Measurements from ENCODE around the gene CD3E.
A peak's percentile ranks its signal among the peaks of the same experiment; 100 is the strongest.

CD3E gene

DNA sequence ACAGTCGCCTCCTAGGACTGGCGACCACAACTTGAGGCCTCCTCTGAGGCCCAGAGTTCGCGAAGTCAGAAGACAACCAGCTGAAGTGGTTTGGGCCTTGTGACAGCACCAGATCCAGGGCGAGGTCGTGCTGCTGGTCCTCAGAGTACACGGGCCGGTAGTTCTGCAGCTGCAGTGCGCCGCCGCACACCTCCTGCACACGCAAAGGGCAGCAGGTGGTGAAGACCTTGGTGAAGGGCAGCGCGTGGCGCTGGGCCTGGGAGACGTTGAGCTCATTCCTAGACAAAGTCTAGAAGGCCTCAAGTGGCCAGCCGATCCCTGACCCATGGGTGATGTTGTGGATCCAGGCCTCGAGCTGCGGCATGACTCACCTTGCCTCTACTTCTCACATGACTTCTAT, 18.2 kb downstream of the CD3E start:
- DNase-seq, result no peak

DNA sequence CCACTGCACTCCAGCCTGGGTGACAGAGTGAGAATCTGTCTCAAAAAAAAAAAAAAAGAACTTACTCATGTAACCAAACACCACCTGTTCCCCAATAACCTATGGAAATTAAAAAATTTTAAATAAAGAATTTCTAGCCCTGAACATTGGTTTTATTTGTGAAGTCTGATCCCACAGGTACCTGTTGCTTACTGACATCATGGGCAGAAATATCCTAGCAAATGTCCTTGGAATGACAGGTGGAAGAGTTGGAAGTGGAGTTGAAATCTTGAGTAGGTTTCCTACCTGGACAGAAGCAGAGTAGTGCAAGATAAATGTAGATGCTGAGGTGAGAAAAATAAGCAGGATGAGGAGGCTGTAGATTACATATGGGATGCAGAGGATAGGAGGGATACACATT, 20.8 kb downstream of the CD3E start:
- DNase-seq, result no peak

DNA sequence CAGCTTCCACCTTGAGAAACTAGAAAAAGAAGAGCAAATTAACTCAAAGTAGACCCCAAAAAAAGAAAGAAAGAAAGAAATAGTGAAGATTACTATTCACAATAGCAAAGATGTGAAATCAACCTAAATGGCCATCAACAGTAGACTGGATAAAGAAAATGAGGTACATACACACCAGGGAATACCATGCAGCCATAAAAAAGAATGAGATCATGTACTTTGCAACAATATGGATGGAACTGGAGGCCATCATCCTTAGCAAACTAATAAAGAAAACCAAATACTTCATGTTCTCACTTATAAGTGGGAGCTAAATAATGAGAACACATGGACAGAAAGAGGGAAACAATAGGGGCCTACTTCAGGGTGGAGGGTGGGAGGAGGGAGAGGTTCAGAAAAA, 24.2 kb downstream of the CD3E start:
- no peak for DNase-seq

DNA sequence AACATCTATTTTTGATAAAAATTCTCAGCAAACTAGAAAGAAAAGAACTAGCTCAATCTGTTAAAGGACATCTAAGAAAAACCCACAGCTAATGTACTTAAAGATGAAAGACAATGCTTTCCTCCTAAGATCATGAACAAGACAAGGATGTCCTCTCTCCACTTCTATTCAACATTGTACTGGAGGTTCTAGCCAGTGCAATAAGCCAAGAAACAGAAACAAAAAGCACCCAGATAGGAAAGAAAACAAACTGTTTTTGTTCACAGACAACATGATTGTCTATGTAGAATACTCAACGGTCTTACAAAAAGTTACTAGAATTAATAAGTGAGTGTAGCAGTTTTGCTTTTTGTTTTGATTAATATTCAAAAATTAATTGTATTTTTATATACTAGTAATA, 30.2 kb downstream of the CD3E start:
- DNase-seq, result no peak

DNA sequence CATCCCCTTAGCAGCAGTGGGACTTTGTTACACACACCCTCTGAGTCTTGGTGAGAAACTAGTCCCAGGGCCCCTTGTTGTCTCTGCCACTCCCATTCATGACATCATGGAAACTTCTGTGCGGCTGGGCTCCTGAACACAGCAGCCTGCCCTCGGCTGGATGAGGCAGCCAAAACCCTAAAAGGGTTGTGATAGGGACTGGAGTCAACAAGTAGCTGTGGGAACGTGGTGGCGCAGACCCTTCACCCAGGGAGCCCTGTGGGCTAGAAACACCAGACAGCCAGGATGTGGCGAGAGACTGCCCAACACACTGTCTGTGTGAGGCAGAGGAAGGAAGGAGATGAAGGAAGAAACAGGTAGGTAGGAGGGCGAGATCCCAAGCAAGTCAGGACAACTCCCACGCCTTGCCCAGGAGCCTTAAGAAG, 34.1 kb downstream of the CD3E start:
- no peak for DNase-seq

DNA sequence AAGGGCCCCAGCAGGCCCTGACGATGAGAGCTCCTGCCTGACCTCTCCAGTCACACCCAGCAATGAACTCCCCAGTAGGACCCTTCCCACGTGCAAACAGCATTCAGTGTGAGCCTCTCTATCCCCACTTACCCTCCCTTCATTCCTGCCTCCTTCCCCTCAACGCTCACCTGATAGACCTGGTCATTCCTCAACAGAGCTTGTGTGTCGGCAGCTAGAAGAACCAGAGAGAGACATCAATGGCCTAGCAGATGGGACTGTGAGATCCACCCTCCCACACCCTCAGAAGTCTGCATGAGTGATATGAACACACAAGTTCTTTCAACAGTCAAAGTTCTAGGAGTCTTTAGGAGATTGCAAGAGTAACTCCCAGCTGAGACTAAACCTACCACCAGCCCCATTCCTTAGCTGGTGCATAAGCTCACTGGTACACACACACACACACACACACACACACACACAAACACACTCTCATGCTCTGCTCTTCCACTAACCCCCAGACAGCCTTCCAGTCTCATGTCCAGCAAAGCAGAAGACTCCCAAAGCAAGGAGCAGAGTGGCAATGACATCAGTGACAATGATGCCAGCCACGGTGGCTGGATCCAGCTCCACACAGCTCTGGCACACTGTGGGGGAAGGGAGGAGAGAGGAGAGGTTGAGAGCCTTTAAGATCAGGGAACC, 34.9 kb downstream of the CD3E start:
- DNase-seq, result no peak

DNA sequence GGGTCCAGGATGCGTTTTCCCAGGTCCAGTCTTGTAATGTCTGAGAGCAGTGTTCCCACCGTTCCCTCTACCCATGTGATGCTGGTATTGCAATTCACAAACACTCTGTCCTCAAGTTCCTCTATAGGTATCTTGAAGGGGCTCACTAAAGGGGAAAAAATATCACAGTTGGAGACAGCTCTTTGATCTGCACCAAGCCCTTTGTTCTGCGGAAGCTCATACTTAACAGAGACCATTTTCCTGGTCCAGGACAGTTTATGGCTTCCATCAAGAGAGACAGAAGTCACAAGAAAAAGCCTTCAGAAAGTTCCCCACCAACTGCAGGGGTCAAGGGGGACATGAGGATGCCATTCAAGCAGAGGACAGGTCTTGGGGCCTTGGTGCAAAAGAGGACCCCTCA, 35.9 kb downstream of the CD3E start:
- DNase-seq, result no peak

DNA sequence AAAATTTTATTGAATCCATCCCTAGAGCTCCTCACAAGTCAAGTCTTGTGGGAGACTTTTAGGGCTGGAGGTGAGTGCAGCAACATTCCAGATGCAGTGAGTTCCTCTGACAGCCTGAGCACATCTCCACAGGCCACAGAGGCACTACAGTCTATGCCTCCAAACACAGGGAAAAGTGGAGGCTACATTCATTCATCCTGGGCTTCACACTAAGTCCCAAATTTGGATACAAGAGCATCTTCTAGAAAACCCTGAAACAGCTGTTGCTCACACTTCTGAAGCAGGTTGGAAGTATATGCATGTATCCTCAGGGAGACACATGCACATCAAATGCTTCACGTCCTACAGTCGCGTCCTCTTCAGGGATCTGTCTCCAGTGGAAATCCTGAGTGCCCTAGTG, 36.7 kb downstream of the CD3E start:
- DNase-seq, result no peak

DNA sequence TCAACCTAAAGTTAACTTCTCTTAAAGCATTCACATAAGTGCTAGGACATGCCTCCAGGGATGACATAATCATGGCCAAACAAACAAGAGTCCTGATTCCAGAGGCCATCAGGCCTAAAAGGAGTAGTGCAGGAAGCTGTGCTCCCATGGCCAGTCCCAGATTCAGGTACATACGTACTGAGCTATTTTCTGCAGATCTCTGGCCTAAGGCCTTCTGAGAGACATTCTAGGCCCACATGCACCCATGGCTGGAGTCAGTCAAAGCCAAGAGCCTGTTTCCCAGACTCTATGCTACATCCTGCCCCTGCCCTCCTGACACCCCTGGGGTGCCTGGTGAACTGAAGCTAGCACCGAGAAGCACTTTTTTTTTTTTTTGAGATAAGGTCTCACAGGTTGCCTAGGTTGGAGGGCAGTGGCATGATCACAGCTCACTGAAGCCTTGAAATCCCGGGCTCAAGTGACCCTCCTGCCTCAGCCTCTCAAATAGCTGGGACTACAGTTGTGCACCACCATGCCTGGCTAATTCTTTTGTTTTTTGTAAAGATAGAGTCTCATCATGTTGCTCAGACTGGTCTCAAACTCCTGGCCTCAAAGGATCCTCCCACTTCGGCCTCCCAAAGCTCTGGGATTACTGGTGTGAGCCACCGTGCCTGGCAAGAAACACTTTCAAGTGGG, 37.4 kb downstream of the CD3E start:
- no peak for DNase-seq

DNA sequence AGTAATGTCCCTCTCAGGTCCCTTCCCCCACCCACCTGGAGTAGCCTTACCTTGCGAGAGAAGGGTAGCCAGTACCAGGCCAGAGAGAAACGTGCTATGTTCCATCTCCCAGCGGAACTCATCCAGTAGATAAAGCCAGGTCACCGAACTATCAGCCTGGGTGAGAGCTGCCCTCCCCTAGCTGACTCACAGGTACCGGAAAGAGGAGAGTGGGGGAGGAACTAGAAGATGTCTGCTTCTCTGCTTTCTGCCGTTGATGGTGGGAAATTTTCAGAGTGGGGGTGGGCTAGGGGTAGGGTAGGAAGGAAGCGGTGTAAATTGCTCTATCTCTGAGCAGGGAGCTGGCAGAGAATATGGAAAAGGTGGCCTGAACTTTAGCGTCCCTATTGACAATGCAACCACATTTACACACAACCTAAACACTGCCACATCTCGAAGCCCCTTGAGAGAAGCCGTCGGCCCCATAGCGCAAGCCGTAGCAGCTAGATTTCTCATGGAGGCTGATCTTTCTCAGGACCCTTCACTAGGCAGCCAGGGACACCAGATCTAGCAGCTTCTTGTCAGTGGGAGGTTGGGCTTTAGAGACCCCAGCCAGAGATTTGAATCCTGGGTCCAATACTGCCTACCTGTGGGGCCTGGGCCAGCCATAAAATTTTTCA, 38.1 kb downstream of the CD3E start, which contains the start of gene CD3D:
Gene CD3D, minus strand, starts transcription at position 203 of the 659 bp plus-strand sequence. Its CDS starts 98 bp downstream, at position 105.
- DNase-seq, result no peak

DNA sequence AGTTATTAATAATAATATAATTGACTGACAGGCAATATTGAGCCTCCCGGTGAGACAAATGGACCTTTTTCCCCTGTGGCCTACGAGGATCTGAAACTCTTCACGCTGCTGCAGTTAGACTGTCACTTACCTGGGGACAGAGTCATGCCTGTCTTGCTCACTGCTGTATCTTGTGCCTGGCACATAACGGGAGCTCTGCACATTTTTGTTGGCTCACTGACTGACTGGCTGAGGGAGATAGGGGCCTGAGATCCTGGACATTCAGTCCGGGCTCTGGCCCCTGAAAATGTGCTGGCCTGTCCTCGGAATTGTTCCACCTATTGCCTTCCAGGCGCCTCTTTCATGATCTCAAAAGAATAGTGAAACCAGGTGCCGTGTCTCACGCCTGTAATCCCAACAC, 38.7 kb downstream of the CD3E start:
- DNase-seq, result no peak

DNA sequence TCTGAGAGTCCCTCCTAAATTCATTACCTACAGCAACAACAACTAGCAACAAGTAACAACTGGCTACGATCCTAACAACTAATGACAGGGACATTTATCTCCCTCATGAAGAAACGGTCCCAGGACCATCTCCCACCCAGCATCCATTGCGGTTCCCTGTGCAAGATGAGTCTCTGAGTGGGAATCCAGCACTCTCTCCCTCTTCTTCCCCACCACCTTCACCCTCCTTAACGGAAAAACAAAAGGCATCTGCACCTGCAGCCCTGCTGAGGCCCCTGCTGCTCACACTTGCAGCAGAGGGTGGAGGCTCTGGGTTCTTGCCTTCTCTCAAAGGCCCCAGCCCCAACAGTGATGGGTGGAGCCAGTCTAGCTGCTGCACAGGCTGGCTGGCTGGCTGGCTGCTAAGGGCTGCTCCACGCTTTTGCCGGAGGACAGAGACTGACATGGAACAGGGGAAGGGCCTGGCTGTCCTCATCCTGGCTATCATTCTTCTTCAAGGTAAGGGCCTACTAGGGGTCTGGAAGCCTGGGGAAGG, 39.5 kb downstream of the CD3E start, which contains the start of gene CD3G:
Gene CD3G, plus strand, starts transcription at position 364 of the 535 bp plus-strand sequence. Its CDS starts 80 bp downstream, at position 444.
- no peak for DNase-seq

DNA sequence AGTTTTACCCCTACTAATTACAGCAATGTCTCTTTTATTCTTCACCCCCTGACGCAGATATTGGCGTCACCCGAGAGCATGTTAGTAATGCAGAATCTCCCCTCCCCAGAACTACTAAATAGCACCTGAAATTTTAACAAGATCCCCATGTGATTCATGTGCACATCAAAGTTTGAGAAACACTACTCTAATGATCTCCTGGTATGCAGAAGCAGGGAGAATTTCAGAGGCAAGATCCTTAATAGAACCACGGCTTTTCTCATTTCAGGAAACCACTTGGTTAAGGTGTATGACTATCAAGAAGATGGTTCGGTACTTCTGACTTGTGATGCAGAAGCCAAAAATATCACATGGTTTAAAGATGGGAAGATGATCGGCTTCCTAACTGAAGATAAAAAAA, 44.9 kb downstream of the CD3E start:
- DNase-seq, result no peak

DNA sequence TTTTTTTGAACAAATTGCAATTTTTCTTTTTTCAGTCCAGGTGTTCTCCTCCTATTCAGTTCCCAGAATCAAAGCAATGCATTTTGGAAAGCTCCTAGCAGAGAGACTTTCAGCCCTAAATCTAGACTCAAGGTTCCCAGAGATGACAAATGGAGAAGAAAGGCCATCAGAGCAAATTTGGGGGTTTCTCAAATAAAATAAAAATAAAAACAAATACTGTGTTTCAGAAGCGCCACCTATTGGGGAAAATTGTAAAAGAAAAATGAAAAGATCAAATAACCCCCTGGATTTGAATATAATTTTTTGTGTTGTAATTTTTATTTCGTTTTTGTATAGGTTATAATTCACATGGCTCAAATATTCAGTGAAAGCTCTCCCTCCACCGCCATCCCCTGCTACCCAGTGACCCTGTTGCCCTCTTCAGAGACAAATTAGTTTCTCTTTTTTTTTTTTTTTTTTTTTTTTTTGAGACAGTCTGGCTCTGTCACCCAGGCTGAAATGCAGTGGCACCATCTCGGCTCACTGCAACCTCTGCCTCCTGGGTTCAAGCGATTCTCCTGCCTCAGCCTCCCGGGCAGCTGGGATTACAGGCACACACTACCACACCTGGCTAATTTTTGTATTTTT, 48.7 kb downstream of the CD3E start:
- DNase-seq, result no peak

DNA sequence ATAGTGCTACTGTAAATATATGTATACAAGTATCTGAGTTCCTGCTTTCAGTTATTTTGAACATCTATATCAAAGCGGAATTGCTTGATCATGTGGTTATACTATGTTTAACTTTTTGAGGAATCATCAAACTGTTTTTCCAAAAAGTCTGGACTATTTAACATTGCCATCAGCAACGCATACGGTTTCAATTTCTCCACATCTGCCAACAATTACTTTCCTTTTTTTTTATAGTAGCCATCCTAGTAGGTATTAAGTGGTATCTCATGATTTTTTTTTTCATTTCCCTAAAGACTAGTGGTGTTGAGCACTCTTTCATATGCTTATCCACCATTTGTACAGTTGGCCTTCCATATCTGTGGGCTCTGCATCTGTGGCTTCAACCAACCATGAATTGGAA, 53.5 kb downstream of the CD3E start:
- DNase-seq, result no peak

DNA sequence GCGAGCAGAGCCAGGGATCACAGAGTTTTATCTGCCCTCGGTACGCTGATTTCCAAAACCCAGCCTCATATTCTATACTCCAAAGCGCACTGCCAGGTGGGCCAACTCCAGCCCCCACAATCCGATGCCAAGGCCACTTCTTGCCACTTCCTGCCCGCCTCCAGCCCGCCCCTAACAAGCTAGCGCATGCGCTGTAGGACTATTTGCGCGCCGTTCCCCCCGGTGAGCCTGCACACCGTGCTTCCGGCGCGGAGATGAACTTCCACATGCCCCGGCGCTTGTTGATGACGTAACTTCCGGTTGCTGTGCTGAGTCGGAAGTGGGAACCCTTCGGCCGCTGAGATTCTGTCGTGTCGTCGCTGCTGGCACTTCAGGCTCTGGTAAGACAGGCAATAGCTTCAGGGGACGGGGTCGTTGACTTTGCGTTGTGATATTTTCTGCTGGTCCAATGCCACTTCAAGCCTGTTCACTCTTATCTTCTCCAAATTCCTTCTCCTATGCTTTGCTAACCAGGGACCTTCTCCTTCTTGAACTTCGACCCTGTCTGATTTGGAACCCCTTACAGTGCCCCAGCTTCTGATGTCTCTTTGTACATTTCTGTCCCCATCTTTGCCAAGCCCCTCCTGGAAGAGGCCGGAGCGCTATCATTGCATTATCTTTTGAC, 54.9 kb downstream of the CD3E start, which contains the start of gene UBE4A:
Gene UBE4A, plus strand, starts transcription at position 306 of the 664 bp plus-strand sequence. CDS start 5,481 bp downstream, outside the sequence.
- DNase-seq, result peak; percentile 36 to 97 (median 89)

DNA sequence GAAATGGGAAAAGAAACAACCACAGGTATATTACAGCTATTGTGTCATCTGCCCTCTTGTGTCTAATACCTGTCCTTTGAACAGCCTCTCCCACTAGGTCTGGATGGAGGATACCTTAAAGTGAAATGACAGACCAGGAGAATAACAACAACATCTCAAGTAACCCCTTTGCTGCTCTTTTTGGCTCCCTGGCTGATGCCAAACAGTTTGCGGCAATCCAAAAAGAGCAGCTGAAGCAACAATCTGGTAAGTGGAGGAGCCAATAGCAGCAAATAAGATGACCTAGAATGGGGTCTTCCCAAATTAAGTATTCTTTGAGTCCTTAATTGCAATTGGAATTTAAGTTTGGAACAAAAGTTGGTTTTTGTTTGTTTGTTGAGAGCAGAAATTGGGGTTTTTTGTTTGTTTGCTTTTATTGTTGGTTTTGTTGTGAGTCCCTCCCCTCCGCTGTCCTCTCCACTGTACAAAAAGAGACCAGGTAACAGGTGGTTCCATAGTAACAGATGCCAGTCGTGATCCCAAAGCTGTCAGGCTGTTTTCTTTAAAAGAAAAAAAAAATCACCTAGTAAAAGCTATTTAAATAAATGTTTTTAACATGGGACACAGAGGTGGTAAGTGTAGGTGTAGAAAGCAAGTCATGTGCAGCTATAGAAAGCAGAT, 60.6 kb downstream of the CD3E start:
- DNase-seq, result no peak

Measured in amygdala (tissue), 56 donors.